T-cell (primary cell): Measurements from ENCODE around the gene TCF23. TPM values are rescaled to one million over a fixed set of nuclear protein-coding genes. Genes with fewer than 3 reads are reported as not detected.
"Not testable (repeated sequence)": the region's sequence is repeated elsewhere in the genome, so short reads cannot be mapped to it uniquely, and the experiment has no call there.

Experiments used
- ATAC-seq, 4 experiments: fragments of 200-7000 bp in 3 of 4; fragments of 150-1000 bp in 1 of 4; cut with Tn5 transposase; replicated peaks in 1 of 4; 1 replicate in 3 of 4; 2 replicates in 1 of 4; pipeline ENCODE4 v1.10.0; 2021; ENCODE audit warnings: moderate library complexity in 3 of 4, mild to moderate bottlenecking in 2 of 4, moderate number of reproducible peaks in 1 of 4
- CTCF ChIA-PET, 2 donors: fragments of 300-600 bp; sonication (Branson Sonifier 250); formaldehyde crosslinking; loops; one replicate each; lab custom pipeline; 2022; ENCODE audit warnings: antibody characterized with exemption in 2 of 2; lab: Charles Lee
- POLR2A ChIA-PET, 2 donors: fragments of 300-600 bp; sonication (Branson Sonifier 250); formaldehyde crosslinking; loops; one replicate each; lab custom pipeline; 2022; ENCODE audit warnings: antibody characterized with exemption in 2 of 2; lab: Charles Lee
- DNase-seq, 35 experiments: peaks; one replicate each; pipeline versions ENCODE4 v3.0.0 to v3.0.0-alpha.2; 2013 to 2023
- H3K27ac ChIP-seq: one replicate; pipeline ENCODE4 v1.5.1; 2013; ENCODE audit warnings: low read length
- H3K27me3 ChIP-seq, 2 experiments: replicated peaks in 1 of 2; 1 replicate in 1 of 2; 2 replicates in 1 of 2; pipeline versions ENCODE4 v1.6.1 to v1.7.0; 2013; ENCODE audit warnings: low read length in 1 of 2, mixed read lengths in 1 of 2; ENCODE audit not compliant: control insufficient read depth in 2 of 2, insufficient read depth in 2 of 2; ENCODE audit errors: extremely low read depth in 1 of 2
- H3K36me3 ChIP-seq, 2 donors: 1 replicate in 1 of 2; 2 replicates in 1 of 2; pipeline versions ENCODE4 v1.6.1 to v1.7.0; 2013; ENCODE audit warnings: low read length in 1 of 2; ENCODE audit not compliant: control insufficient read depth in 2 of 2, insufficient read depth in 1 of 2; ENCODE audit errors: extremely low read depth in 1 of 2
- H3K4me1 ChIP-seq, 2 experiments: 1 replicate in 1 of 2; 2 replicates in 1 of 2; pipeline versions ENCODE4 v1.6.1 to v1.7.0; 2013; ENCODE audit warnings: low read length in 2 of 2, mixed read lengths in 1 of 2; ENCODE audit not compliant: insufficient read depth in 2 of 2, control insufficient read depth in 1 of 2; ENCODE audit errors: extremely low read depth in 1 of 2
- H3K4me3 ChIP-seq, 2 donors: 1 replicate in 1 of 2; 2 replicates in 1 of 2; pipeline versions ENCODE4 v1.5.1 to v1.7.0; 2013; ENCODE audit warnings: mild to moderate bottlenecking in 2 of 2, low read length in 1 of 2, moderate library complexity in 1 of 2; ENCODE audit not compliant: control insufficient read depth in 1 of 2; ENCODE audit errors: extremely low read depth in 1 of 2
- H3K9me3 ChIP-seq: 2 replicates; pipeline ENCODE4 v1.7.0; 2013
- H3K27ac Mint-ChIP-seq, 2 donors: one replicate each; pipeline ENCODE4 v1.8.0; 2020 to 2021; ENCODE audit warnings: mild to moderate bottlenecking in 2 of 2, mixed read lengths in 2 of 2
- H3K27me3 Mint-ChIP-seq, 2 donors: one replicate each; pipeline ENCODE4 v1.8.0; 2021 to 2022; ENCODE audit warnings: mixed read lengths in 2 of 2
- H3K36me3 Mint-ChIP-seq: one replicate; pipeline ENCODE4 v1.8.0; 2021; ENCODE audit warnings: mixed read lengths
- H3K4me1 Mint-ChIP-seq, 3 donors: one replicate each; pipeline ENCODE4 v1.8.0; 2020 to 2022; ENCODE audit warnings: mixed read lengths in 3 of 3, mild to moderate bottlenecking in 1 of 3
- H3K4me3 Mint-ChIP-seq, 3 donors: one replicate each; pipeline ENCODE4 v1.8.0; 2020 to 2022; ENCODE audit warnings: mild to moderate bottlenecking in 3 of 3, mixed read lengths in 3 of 3, moderate library complexity in 3 of 3
- H3K9me3 Mint-ChIP-seq, 3 donors: one replicate each; pipeline ENCODE4 v1.8.0; 2020 to 2022; ENCODE audit warnings: mixed read lengths in 3 of 3
- WGBS: methylation state at CpG from one replicate; pipeline ENCODE4 v1.1.5; 2013; ENCODE audit warnings: missing lambda C conversion rate; ENCODE audit not compliant: insufficient coverage; 5-methylcytosine and 5-hydroxymethylcytosine counted together
- total RNA-seq, 35 experiments: library from RNA in 6 of 35; stranded (reverse) in 6 of 35; fragments of 120-200 nt in 1 of 35; gene quantifications; one replicate each; pipeline versions ENCODE4 v1.2.1 to v1.2.4 and lab custom pipeline; 2013 to 2026

The TCF23 gene
- total RNA-seq, 5 donors from 2014 or later (not counting 1 experiment from before 2014, with no cell fraction given), result not detected

- CTCF ChIA-PET, result interaction anchor here (0.6 to 1.2 kb wide), 6 partner anchors 11 to 1770 kb away, joined by 3 to 5 read pairs (median 3); no protein-coding TSS in a partner anchor
- H3K4me3 Mint-ChIP-seq, result peak overlapping the region in 1 of 3 donors; percentile 10
- 100% methylated on average over 1 of the region's 6 CpGs for WGBS
- ATAC-seq (no peak), DNase-seq (no peak)
- peaks cover 0 to 4% (median 4%) of the 10 kb centered on the region in 3 donors for H3K4me1 Mint-ChIP-seq
- peaks cover 2 to 24% of the 10 kb centered on the region in 2 experiments for H3K27me3 ChIP-seq
- POLR2A ChIA-PET, result interaction anchor here in 1 of 2 donors (1.1 kb wide), 1 partner anchor 40 kb away, joined by 3 read pairs; no protein-coding TSS in a partner anchor
- no peak overlapping the region for H3K27ac ChIP-seq
- no peaks in the 10 kb centered on the region for H3K9me3 Mint-ChIP-seq
- H3K36me3 ChIP-seq, result no peaks in the 10 kb centered on the region
- H3K4me1 ChIP-seq, result peaks cover 0 to 9% of the 10 kb centered on the region in 2 experiments
- H3K27ac Mint-ChIP-seq, result no peak overlapping the region
- H3K36me3 Mint-ChIP-seq, result no peaks in the 10 kb centered on the region
- peaks cover 9 to 10% of the 10 kb centered on the region in 2 donors for H3K27me3 Mint-ChIP-seq
- no peak overlapping the region for H3K4me3 ChIP-seq
- H3K9me3 ChIP-seq, result no peaks in the 10 kb centered on the region
These were observed 22.0 kb downstream of the TCF23 start for GRCh38 chr2:27170581-27171337.

- CTCF ChIA-PET, result interaction anchor here (0.6 to 0.7 kb wide), 4 partner anchors 33 to 1770 kb away, joined by 3 to 5 read pairs (median 3); no protein-coding TSS in a partner anchor
- Histone ChIP-seq H3K9me3 (no peaks in the 10 kb centered on the region), H3K4me3 (no peak overlapping the region), H3K36me3 (no peaks in the 10 kb centered on the region), H3K27ac (no peak overlapping the region), H3K4me1 (peaks cover 0 to 9% of the 10 kb centered on the region in 2 experiments), H3K27me3 (peaks cover 2 to 27% of the 10 kb centered on the region in 2 experiments)
- Mint-ChIP-seq H3K27ac (no peak overlapping the region), H3K4me3 (no peak overlapping the region), H3K27me3 (peaks cover 10% of the 10 kb centered on the region in 2 donors), H3K9me3 (no peaks in the 10 kb centered on the region), H3K36me3 (no peaks in the 10 kb centered on the region), H3K4me1 (peaks cover 0 to 4% (median 4%) of the 10 kb centered on the region in 3 donors)
- WGBS, result 89% methylated on average over 7 of the region's 8 CpGs
- ATAC-seq (no peak), DNase-seq (no peak)
- POLR2A ChIA-PET, result interaction anchor here in 1 of 2 donors (1.1 kb wide), 1 partner anchor 40 kb away, joined by 3 read pairs; no protein-coding TSS in a partner anchor
These were observed 22.6 kb downstream of the TCF23 start for GRCh38 chr2:27171351-27171848.

DNA sequence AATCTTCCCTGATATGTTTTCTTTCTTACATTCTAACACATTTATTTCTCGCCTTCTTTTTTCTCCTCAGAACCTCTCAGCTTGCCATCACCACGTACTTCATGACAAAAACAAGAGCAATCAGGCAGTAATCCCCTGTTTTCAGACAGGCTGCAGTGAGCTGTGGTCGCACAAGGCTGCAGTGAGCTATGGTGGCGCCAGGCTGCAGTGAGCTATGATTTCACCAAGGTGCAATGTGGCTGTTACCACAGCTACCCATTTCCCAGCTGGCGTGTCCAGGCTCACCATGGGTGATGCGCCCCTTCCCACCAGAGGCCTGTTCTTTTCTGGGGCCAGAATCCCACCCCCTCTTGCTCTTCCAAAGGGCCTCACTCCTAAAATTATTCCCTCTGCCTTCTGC is 25.8 kb downstream of the TCF23 start:
- no peaks in the 10 kb centered on the region for H3K36me3 ChIP-seq
- no peaks in the 10 kb centered on the region for H3K9me3 ChIP-seq
- ChIA-PET POLR2A (no interaction called here), CTCF (interaction anchor here in 1 of 2 donors (0.7 kb wide), 1 partner anchor 17 kb away, joined by 3 read pairs; no protein-coding TSS in a partner anchor)
- no peak overlapping the region for H3K27ac ChIP-seq
- peaks cover 0 to 8% of the 10 kb centered on the region in 2 experiments for H3K4me1 ChIP-seq
- H3K4me3 Mint-ChIP-seq, result no peak overlapping the region
- H3K4me3 ChIP-seq, result no peak overlapping the region
- H3K36me3 Mint-ChIP-seq, result no peaks in the 10 kb centered on the region
- peaks cover 0 to 4% (median 4%) of the 10 kb centered on the region in 3 donors for H3K4me1 Mint-ChIP-seq
- WGBS, result 69% methylated on average over 6 of the region's 6 CpGs
- no peak overlapping the region for H3K27ac Mint-ChIP-seq
- H3K9me3 Mint-ChIP-seq, result no peaks in the 10 kb centered on the region
- ATAC-seq (no peak), DNase-seq (no peak)
- H3K27me3 ChIP-seq, result peaks cover 2 to 37% of the 10 kb centered on the region in 2 experiments
- H3K27me3 Mint-ChIP-seq, result peaks cover 21 to 23% of the 10 kb centered on the region in 2 donors

- ATAC-seq (no peak), DNase-seq (no peak)
- ChIA-PET POLR2A (interaction anchor here in 1 of 2 donors (0.5 kb wide), 1 partner anchor 31 kb away, joined by 5 read pairs; no protein-coding TSS in a partner anchor), CTCF (interaction anchor here in 1 of 2 donors (0.7 to 1.4 kb wide), 2 partner anchors 16 to 97 kb away, joined by 3 to 4 read pairs; no protein-coding TSS in a partner anchor)
- H3K27me3 Mint-ChIP-seq, result peaks cover 25 to 27% of the 10 kb centered on the region in 2 donors
- Histone ChIP-seq H3K4me3 (no peak overlapping the region), H3K27ac (no peak overlapping the region), H3K4me1 (peaks cover 0 to 2% of the 10 kb centered on the region in 2 experiments), H3K36me3 (no peaks in the 10 kb centered on the region), H3K9me3 (no peaks in the 10 kb centered on the region), H3K27me3 (peaks cover 2 to 31% of the 10 kb centered on the region in 2 experiments)
- H3K27ac Mint-ChIP-seq, result no peak overlapping the region
- H3K36me3 Mint-ChIP-seq, result no peaks in the 10 kb centered on the region
- H3K4me3 Mint-ChIP-seq, result no peak overlapping the region
- no peaks in the 10 kb centered on the region for H3K9me3 Mint-ChIP-seq
- 73% methylated on average over 4 of the region's 8 CpGs for WGBS
- peaks cover 0 to 2% (median 2%) of the 10 kb centered on the region in 3 donors for H3K4me1 Mint-ChIP-seq
These were observed 26.5 kb downstream of the TCF23 start for GRCh38 chr2:27175330-27175729.

DNA sequence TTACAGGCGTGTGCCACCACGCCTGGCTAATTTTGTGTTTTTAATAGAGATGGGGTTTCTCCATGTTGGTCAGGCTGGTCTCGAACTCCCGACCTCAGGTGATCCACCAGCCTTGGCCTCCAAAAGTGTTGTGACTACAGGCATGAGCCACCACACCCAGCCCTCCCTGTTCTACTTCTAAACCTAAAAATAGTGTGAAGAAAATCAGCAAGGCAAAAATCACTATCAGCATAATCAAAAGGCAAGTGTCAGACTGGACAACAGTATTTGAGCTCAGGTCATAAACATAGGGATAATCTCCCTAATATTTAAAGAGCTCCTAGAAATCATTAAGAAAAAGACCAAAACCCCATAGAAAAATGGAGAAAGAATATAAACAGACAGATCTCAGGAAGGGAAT is 27.0 kb downstream of the TCF23 start:
- H3K9me3 Mint-ChIP-seq, ATAC-seq, H3K4me1 ChIP-seq, H3K9me3 ChIP-seq, H3K27ac Mint-ChIP-seq, H3K4me3 Mint-ChIP-seq, H3K27ac ChIP-seq, H3K36me3 Mint-ChIP-seq, H3K4me1 Mint-ChIP-seq, H3K4me3 ChIP-seq, H3K36me3 ChIP-seq, DNase-seq: not testable (repeated sequence)
- H3K27me3 ChIP-seq, result peaks cover 2 to 30% of the 10 kb centered on the region in 2 experiments
- CTCF ChIA-PET, result interaction anchor here in 1 of 2 donors (1.4 kb wide), 1 partner anchor 96 kb away, joined by 4 read pairs; no protein-coding TSS in a partner anchor
- no CpG with 5 or more reads among the region's 4 CpGs for WGBS
- POLR2A ChIA-PET, result interaction anchor here in 1 of 2 donors (0.5 kb wide), 1 partner anchor 31 kb away, joined by 5 read pairs; no protein-coding TSS in a partner anchor
- peaks cover 24 to 29% of the 10 kb centered on the region in 2 donors for H3K27me3 Mint-ChIP-seq
